SK-N-SH (cell line): ENCODE results near the gene LPP. TPM values are rescaled to one million over a fixed set of nuclear protein-coding genes. Genes with fewer than 3 reads are reported as not detected.
A peak's percentile ranks its signal among the peaks of the same experiment; 100 is the strongest.

Experiments used
- CTCF ChIA-PET: fragments of 300-600, 350-600 bp; formaldehyde crosslinking; extraction: SDS; loops from one replicate; lab custom pipeline; 2021; lab: Yijun Ruan, JAX
- POLR2A ChIA-PET: fragments of 350-600 bp; sonication (Branson Sonifier 250); formaldehyde crosslinking; extraction: SDS; loops from one replicate; lab custom pipeline; 2020; ENCODE audit warnings: antibody characterized with exemption, inconsistent platforms; lab: Yijun Ruan, JAX
- DNase-seq: peaks from one replicate; pipeline ENCODE4 v3.0.0; 2012
- H2AFZ ChIP-seq: fragments of 200-600 bp; sonication (generic); 2 replicates; pipeline ENCODE4 v1.8.1; 2016; ENCODE audit warnings: antibody characterized with exemption, mild to moderate bottlenecking, low read depth
- H3F3A ChIP-seq: fragments of 200-600 bp; sonication (generic); replicated peaks from 2 replicates; pipeline ENCODE3; 2016; ENCODE audit warnings: antibody characterized with exemption, mild to moderate bottlenecking; ENCODE audit not compliant: insufficient read depth
- H3K27ac ChIP-seq, 2 experiments: fragments of 200-500 bp in 1 of 2; fragments of 200-600 bp in 1 of 2; sonication (Bioruptor generic) in 1 of 2; sonication (generic), shearing (Covaris generic) in 1 of 2; 2 replicates each; pipeline versions ENCODE4 v1.5.1 to v1.6.1; 2014 to 2016; ENCODE audit warnings: low read depth in 2 of 2, inconsistent platforms in 1 of 2, low read length in 1 of 2, mild to moderate bottlenecking in 1 of 2, mixed read lengths in 1 of 2
- H3K27me3 ChIP-seq: fragments of 200-600 bp; sonication (generic), shearing (Covaris generic); 2 replicates; pipeline ENCODE4 v1.6.1; 2016; ENCODE audit warnings: mixed run types; ENCODE audit not compliant: insufficient read depth
- H3K36me3 ChIP-seq, 2 experiments: fragments of 200-500 bp in 1 of 2; fragments of 200-600 bp in 1 of 2; sonication (Bioruptor generic) in 1 of 2; sonication (generic) in 1 of 2; replicated peaks in 1 of 2; 2 replicates each; pipeline versions ENCODE3 to v1.5.1; 2014 to 2016; ENCODE audit warnings: low read length in 1 of 2, mild to moderate bottlenecking in 1 of 2; ENCODE audit not compliant: insufficient read depth in 2 of 2, control insufficient read depth in 1 of 2
- H3K4me1 ChIP-seq, 2 experiments: fragments of 200-500 bp in 1 of 2; fragments of 200-600 bp in 1 of 2; sonication (Bioruptor generic) in 1 of 2; sonication (generic), shearing (Covaris generic) in 1 of 2; 2 replicates each; pipeline versions ENCODE4 v1.5.1 to v1.6.1; 2014 to 2016; ENCODE audit warnings: low read depth in 1 of 2, low read length in 1 of 2, mixed run types in 1 of 2; ENCODE audit not compliant: insufficient read depth in 2 of 2, control insufficient read depth in 1 of 2
- H3K4me2 ChIP-seq: fragments of 200-600 bp; sonication (generic), shearing (Covaris generic); 2 replicates; pipeline ENCODE4 v1.6.1; 2017; ENCODE audit warnings: mixed run types
- H3K4me3 ChIP-seq, 2 experiments: fragments of 200-500 bp in 1 of 2; fragments of 200-600 bp in 1 of 2; sonication (Bioruptor generic) in 1 of 2; sonication (generic), shearing (Covaris generic) in 1 of 2; 2 replicates each; pipeline versions ENCODE4 v1.5.1 to v1.8.1; 2014 to 2016; ENCODE audit warnings: low read depth in 2 of 2, inconsistent platforms in 1 of 2, low read length in 1 of 2, mild to moderate bottlenecking in 1 of 2, mixed read lengths in 1 of 2, moderate library complexity in 1 of 2
- H3K79me2 ChIP-seq: fragments of 200-600 bp; sonication (generic); 2 replicates; pipeline ENCODE4 v1.8.1; 2017; ENCODE audit warnings: mild to moderate bottlenecking; ENCODE audit not compliant: insufficient read depth
- H3K9ac ChIP-seq: fragments of 200-600 bp; sonication (generic); 2 replicates; pipeline ENCODE4 v1.6.1; 2017; ENCODE audit warnings: mixed run types
- H3K9me2 ChIP-seq: fragments of 200-600 bp; sonication (generic); 2 replicates; pipeline ENCODE4 v1.6.1; 2017; ENCODE audit warnings: mixed run types
- H3K9me3 ChIP-seq: fragments of 200-600 bp; sonication (generic); 2 replicates; pipeline ENCODE4 v1.6.1; 2017; ENCODE audit warnings: mixed run types, mild to moderate bottlenecking, moderate library complexity
- H4K20me1 ChIP-seq: fragments of 200-600 bp; sonication (generic); 2 replicates; pipeline ENCODE4 v1.6.1; 2017; ENCODE audit warnings: mild to moderate bottlenecking, mixed run types; ENCODE audit not compliant: insufficient read depth
- CTCF ChIP-seq: fragments of 200-600 bp; sonication (generic); IDR thresholded peaks from 2 replicates; pipeline ENCODE4 v1.6.1; 2017; ENCODE audit warnings: antibody characterized with exemption, mild to moderate bottlenecking, moderate library complexity
- ELF1 ChIP-seq: IDR thresholded peaks from 2 replicates; pipeline ENCODE4 v1.4.0; 2012
- EP300 ChIP-seq, 2 experiments: IDR thresholded peaks; 2 replicates each; pipeline versions ENCODE4 v1.4.0 to v1.6.1; 2012; ENCODE audit warnings: borderline replicate concordance in 1 of 2, low read depth in 1 of 2, low read length in 1 of 2
- EZH2phosphoT487 ChIP-seq: fragments of 200-600 bp; sonication (generic); IDR thresholded peaks from 2 replicates; pipeline ENCODE4 v1.6.1; 2017; ENCODE audit warnings: low read depth, mixed run types, mild to moderate bottlenecking, antibody characterized with exemption, moderate library complexity, borderline replicate concordance
- FOXM1 ChIP-seq: IDR thresholded peaks from 2 replicates; pipeline ENCODE4 v1.4.0; 2012; ENCODE audit warnings: low read depth, mild to moderate bottlenecking
- GATA2 ChIP-seq: sonication (generic); formaldehyde crosslinking; IDR thresholded peaks from 2 replicates; pipeline ENCODE4 v1.5.0; 2020; ENCODE audit warnings: mild to moderate bottlenecking, missing genetic modification reagents
- JUND ChIP-seq: IDR thresholded peaks from 2 replicates; pipeline ENCODE4 v1.4.0; 2012
- MEF2A ChIP-seq: IDR thresholded peaks from 2 replicates; pipeline ENCODE4 v1.4.0; 2012; ENCODE audit warnings: low read depth, borderline replicate concordance
- NFIC ChIP-seq: IDR thresholded peaks from 2 replicates; pipeline ENCODE4 v1.4.0; 2012; ENCODE audit warnings: borderline replicate concordance
- POLR2AphosphoS5 ChIP-seq: IDR thresholded peaks from 2 replicates; pipeline ENCODE4 v1.6.1; 2012; ENCODE audit warnings: low read depth, low read length
- RAD21 ChIP-seq: IDR thresholded peaks from 2 replicates; pipeline ENCODE4 v1.6.1; 2012; ENCODE audit warnings: mild to moderate bottlenecking, low read length
- REST ChIP-seq: IDR thresholded peaks from 2 replicates; pipeline ENCODE4 v1.6.1; 2012; ENCODE audit warnings: mild to moderate bottlenecking, low read depth, low read length, moderate library complexity
- RFX5 ChIP-seq: IDR thresholded peaks from 2 replicates; pipeline ENCODE4 v1.6.1; 2012; ENCODE audit warnings: mild to moderate bottlenecking, improper control_type of control experiment, low read length
- SIN3A ChIP-seq: IDR thresholded peaks from 2 replicates; pipeline ENCODE4 v1.6.1; 2012; ENCODE audit warnings: low read depth, mild to moderate bottlenecking, low read length, moderate library complexity, borderline replicate concordance
- SMC3 ChIP-seq: IDR thresholded peaks from 2 replicates; pipeline ENCODE4 v1.6.1; 2012; ENCODE audit warnings: low read depth, low read length, improper control_type of control experiment
- TAF1 ChIP-seq: IDR thresholded peaks from 2 replicates; pipeline ENCODE4 v1.6.1; 2012; ENCODE audit warnings: low read depth, mild to moderate bottlenecking, low read length, moderate library complexity, borderline replicate concordance
- TCF12 ChIP-seq: IDR thresholded peaks from 2 replicates; pipeline ENCODE4 v1.4.0; 2012
- TEAD4 ChIP-seq: IDR thresholded peaks from 2 replicates; pipeline ENCODE4 v1.4.0; 2012; ENCODE audit warnings: mild to moderate bottlenecking, borderline replicate concordance; ENCODE audit not compliant: insufficient read depth
- YY1 ChIP-seq: IDR thresholded peaks from 2 replicates; pipeline ENCODE4 v1.4.0; 2012; ENCODE audit warnings: low read depth, mild to moderate bottlenecking
- ZBTB33 ChIP-seq: IDR thresholded peaks from 2 replicates; pipeline ENCODE4 v1.4.0; 2012; ENCODE audit warnings: low read depth, borderline replicate concordance
- WGBS: methylation state at CpG from one replicate; pipeline ENCODE4 v1.1.6; 2017; ENCODE audit warnings: low lambda C conversion rate; 5-methylcytosine and 5-hydroxymethylcytosine counted together
- polyA plus RNA-seq, 3 experiments: library from polyadenylated mRNA; depleted of rRNA; stranded (reverse); fragments of >200 nt; gene quantifications; 2 replicates each; pipeline ENCODE4 v1.2.3, GENCODE V29; 2012

LPP gene
- polyA plus RNA-seq, 1 of the 3 experiments (the other 2 are of a cell fraction), result 6.6 TPM

- TF ChIP-seq RAD21, result no peak
- peak; percentile 80 for TF ChIP-seq TEAD4
- no peak for TF ChIP-seq SMC3
- no peak for TF ChIP-seq CTCF
- 0 out of 2 replicates have a peak, but pooled peaks have one; percentile 66 for TF ChIP-seq FOXM1
- peak; percentile 25; the same call in 1 of the 2 replicates for TF ChIP-seq YY1
- TF ChIP-seq POLR2AphosphoS5, result peak; percentile 32; the same call in 1 of the 2 replicates
- peak; percentile 94 for TF ChIP-seq NFIC
- peak; percentile 66; the same call in 1 of the 2 replicates for TF ChIP-seq ELF1
- 0 out of 2 replicates have a peak, but pooled peaks have one; percentile 21 for TF ChIP-seq TAF1
- no peak for TF ChIP-seq GATA2 (CRISPR knock-in tag)
- peak; percentile 78 for TF ChIP-seq TCF12
- TF ChIP-seq MEF2A, result no peak
- no peak for TF ChIP-seq EZH2phosphoT487
- peak in 1 of 2 experiments; percentile 81; a peak in 2 of 4 replicates for TF ChIP-seq EP300 (IDR thresholded peaks at IDR 0.05; ENCODE audit: borderline replicate concordance in 1 of 2, low read depth in 1 of 2, low read length in 1 of 2)
These were observed 634.7 kb downstream of the LPP start (continued) for GRCh38 chr3:188788621-188789081.

GRCh38 chr3:188789251-188789650, 635.3 kb downstream of the LPP start:
- H3K27ac ChIP-seq, result peak overlapping the region in 1 of 2 experiments; percentile 93; a peak in 2 of 4 replicates
- H3K79me2 ChIP-seq, result peaks cover 40% of the 10 kb centered on the region
- H3F3A ChIP-seq, result peaks cover 23% of the 10 kb centered on the region
- no peak for DNase-seq
- H3K9ac ChIP-seq, result peak overlapping the region; percentile 46; the same call in 1 of the 2 replicates
- no peaks in the 10 kb centered on the region for H3K9me3 ChIP-seq
- H2AFZ ChIP-seq, result no peak overlapping the region
- no peaks in the 10 kb centered on the region for H3K36me3 ChIP-seq
- CTCF ChIA-PET, result interaction anchor here (0.8 kb wide), 1 partner anchor 11 kb away, joined by 3 read pairs; no protein-coding TSS in a partner anchor
- POLR2A ChIA-PET, result no interaction called here
- H4K20me1 ChIP-seq, result no peaks in the 10 kb centered on the region
- H3K4me2 ChIP-seq, result peak overlapping the region; percentile 44
- H3K4me1 ChIP-seq, result peaks cover 2 to 22% of the 10 kb centered on the region in 2 experiments; a peak in 2 of 4 replicates
- no peaks in the 10 kb centered on the region for H3K27me3 ChIP-seq
- H3K9me2 ChIP-seq, result no peaks in the 10 kb centered on the region
- WGBS, result 35% methylated on average over 4 of the region's 4 CpGs
- H3K4me3 ChIP-seq, result no peak overlapping the region
- TF ChIP-seq REST (no peak), ELF1 (no peak), TEAD4 (no peak), JUND (no peak), RFX5 (no peak), SIN3A (no peak), GATA2 (CRISPR knock-in tag) (no peak), ZBTB33 (no peak), RAD21 (no peak), MEF2A (no peak), CTCF (no peak), TCF12 (no peak)
